HL-60 (cell line): ENCODE data around the gene SERF2.

Source experiments
- GABPA ChIP-seq: IDR thresholded peaks from 2 replicates; pipeline ENCODE4 v1.6.1; 2012; ENCODE audit warnings: low read depth
- TF ChIP-seq, protein P1 (sequence below): IDR thresholded peaks from one replicate; pipeline ENCODE4 v1.5.1; 2011; ENCODE audit warnings: low read length, control low read depth, inconsistent platforms; ENCODE audit not compliant: insufficient read depth

DNA sequence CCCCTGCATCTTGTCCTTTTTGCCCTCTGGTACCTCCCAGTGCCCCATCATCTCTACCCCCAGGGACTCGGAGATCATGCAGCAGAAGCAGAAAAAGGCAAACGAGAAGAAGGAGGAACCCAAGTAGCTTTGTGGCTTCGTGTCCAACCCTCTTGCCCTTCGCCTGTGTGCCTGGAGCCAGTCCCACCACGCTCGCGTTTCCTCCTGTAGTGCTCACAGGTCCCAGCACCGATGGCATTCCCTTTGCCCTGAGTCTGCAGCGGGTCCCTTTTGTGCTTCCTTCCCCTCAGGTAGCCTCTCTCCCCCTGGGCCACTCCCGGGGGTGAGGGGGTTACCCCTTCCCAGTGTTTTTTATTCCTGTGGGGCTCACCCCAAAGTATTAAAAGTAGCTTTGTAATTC, 1.5 kb downstream of the SERF2 start:
- TF ChIP-seq, protein P1, sequence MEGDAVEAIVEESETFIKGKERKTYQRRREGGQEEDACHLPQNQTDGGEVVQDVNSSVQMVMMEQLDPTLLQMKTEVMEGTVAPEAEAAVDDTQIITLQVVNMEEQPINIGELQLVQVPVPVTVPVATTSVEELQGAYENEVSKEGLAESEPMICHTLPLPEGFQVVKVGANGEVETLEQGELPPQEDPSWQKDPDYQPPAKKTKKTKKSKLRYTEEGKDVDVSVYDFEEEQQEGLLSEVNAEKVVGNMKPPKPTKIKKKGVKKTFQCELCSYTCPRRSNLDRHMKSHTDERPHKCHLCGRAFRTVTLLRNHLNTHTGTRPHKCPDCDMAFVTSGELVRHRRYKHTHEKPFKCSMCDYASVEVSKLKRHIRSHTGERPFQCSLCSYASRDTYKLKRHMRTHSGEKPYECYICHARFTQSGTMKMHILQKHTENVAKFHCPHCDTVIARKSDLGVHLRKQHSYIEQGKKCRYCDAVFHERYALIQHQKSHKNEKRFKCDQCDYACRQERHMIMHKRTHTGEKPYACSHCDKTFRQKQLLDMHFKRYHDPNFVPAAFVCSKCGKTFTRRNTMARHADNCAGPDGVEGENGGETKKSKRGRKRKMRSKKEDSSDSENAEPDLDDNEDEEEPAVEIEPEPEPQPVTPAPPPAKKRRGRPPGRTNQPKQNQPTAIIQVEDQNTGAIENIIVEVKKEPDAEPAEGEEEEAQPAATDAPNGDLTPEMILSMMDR = no peak
- TF ChIP-seq GABPA = no peak
